PC-3 (cell line): ENCODE data around the gene MTMR6. TPM values are rescaled to one million over a fixed set of nuclear protein-coding genes. Genes with fewer than 3 reads are reported as not detected.

Experiments
- ATAC-seq: fragments of 200-7000 bp; cut with Tn5 transposase; 2 replicates; pipeline ENCODE4 v1.9.1; 2020; ENCODE audit warnings: mild to moderate bottlenecking, moderate library complexity
- BruUV-seq: library from RNA; stranded (reverse); fragments of 400-500 nt; replicated peaks from 2 replicates; lab custom pipeline; 2021; lab: Mats Ljungman, UMichigan
- CTCF ChIA-PET: fragments of 300-600 bp; sonication (Branson Sonifier 250); formaldehyde crosslinking; loops from one replicate; lab custom pipeline; 2022; ENCODE audit warnings: antibody characterized with exemption; lab: Charles Lee
- POLR2A ChIA-PET: fragments of 300-600 bp; sonication (Branson Sonifier 250); formaldehyde crosslinking; loops from one replicate; lab custom pipeline; 2022; ENCODE audit warnings: antibody characterized with exemption; ENCODE audit not compliant: unreplicated experiment; lab: Charles Lee
- DNase-seq: peaks from one replicate; pipeline ENCODE4 v3.0.0-alpha.2; 2015
- H2AFZ ChIP-seq: fragments of 300-600 bp; sonication (generic); 2 replicates; pipeline ENCODE4 v1.6.0; 2016; ENCODE audit warnings: antibody characterized with exemption, low read length
- H3F3A ChIP-seq: fragments of 300-600 bp; sonication (generic); one replicate; pipeline ENCODE4 v1.6.0; 2017; ENCODE audit warnings: antibody characterized with exemption, low read length, control low read depth, mild to moderate bottlenecking; ENCODE audit not compliant: unreplicated experiment
- H3K27ac ChIP-seq: fragments of 300-600 bp; sonication (generic); 2 replicates; pipeline ENCODE4 v1.5.1; 2016; ENCODE audit warnings: mild to moderate bottlenecking, low read length
- H3K27me3 ChIP-seq: fragments of 300-600 bp; sonication (generic); 2 replicates; pipeline ENCODE4 v1.6.1; 2016; ENCODE audit warnings: low read length, mixed read lengths
- H3K36me3 ChIP-seq: fragments of 300-600 bp; sonication (generic); 2 replicates; pipeline ENCODE4 v1.6.1; 2016; ENCODE audit warnings: low read depth, mixed run types, low read length, mixed read lengths
- H3K4me1 ChIP-seq: fragments of 300-600 bp; sonication (generic); 2 replicates; pipeline ENCODE4 v1.5.1; 2016; ENCODE audit warnings: low read length; ENCODE audit not compliant: insufficient read depth
- H3K4me2 ChIP-seq: fragments of 300-600 bp; sonication (generic); 2 replicates; pipeline ENCODE4 v1.6.0; 2016; ENCODE audit warnings: low read length
- H3K4me3 ChIP-seq: fragments of 300-600 bp; sonication (generic); 2 replicates; pipeline ENCODE4 v1.5.1; 2016; ENCODE audit warnings: mild to moderate bottlenecking, low read length, mixed read lengths
- H3K79me2 ChIP-seq: fragments of 300-600 bp; sonication (generic); 2 replicates; pipeline ENCODE4 v1.6.1; 2017; ENCODE audit warnings: low read length, mixed read lengths
- H3K9ac ChIP-seq: fragments of 300-600 bp; sonication (generic); 2 replicates; pipeline ENCODE4 v1.6.0; 2016; ENCODE audit warnings: mild to moderate bottlenecking, low read length
- H3K9me2 ChIP-seq: fragments of 300-600 bp; sonication (generic); replicated peaks from 2 replicates; pipeline ENCODE4 v1.6.1; 2016; ENCODE audit warnings: mixed run types, low read length, mixed read lengths
- H3K9me3 ChIP-seq: fragments of 300-600 bp; sonication (generic); 2 replicates; pipeline ENCODE4 v1.6.1; 2016; ENCODE audit warnings: low read length, mixed read lengths
- H4K20me1 ChIP-seq: fragments of 300-600 bp; sonication (generic); 2 replicates; pipeline ENCODE4 v1.6.1; 2016; ENCODE audit warnings: low read length, mixed read lengths
- CTCF ChIP-seq: fragments of 300-600 bp; sonication (generic); conservative IDR thresholded peaks from 2 replicates; pipeline ENCODE4 v1.5.1; 2017; ENCODE audit warnings: antibody characterized with exemption, low read depth, mild to moderate bottlenecking, low read length
- EZH2 ChIP-seq: fragments of 300-600 bp; sonication (generic); IDR thresholded peaks from one replicate; pipeline ENCODE4 v1.6.1; 2017; ENCODE audit warnings: antibody characterized with exemption, mild to moderate bottlenecking, low read length; ENCODE audit not compliant: unreplicated experiment
- EZH2phosphoT487 ChIP-seq: fragments of 300-600 bp; sonication (generic); IDR thresholded peaks from 2 replicates; pipeline ENCODE4 v1.6.1; 2018; ENCODE audit warnings: mild to moderate bottlenecking, antibody characterized with exemption, low read length, borderline replicate concordance
- intact Hi-C: fragments of 100-400 bp; cut with micrococcal nuclease; formaldehyde crosslinking; loops from 2 replicates; pipeline ENCODE4 v1.9.0; 2023
- total RNA-seq: library from RNA; depleted of rRNA; stranded (reverse); fragments of >200 nt; gene quantifications from 2 replicates; pipeline ENCODE4 v1.2.3, GENCODE V29; 2014

MTMR6 gene
- total RNA-seq, 1 experiment from 2014 or later: 10.5 TPM

- intact Hi-C loops: no loop called here
Observed at GRCh38 chr13:25214491-25215252, 72.6 kb downstream of the MTMR6 start.

GRCh38 chr13:25213715-25214114 lies 73.6 kb downstream of the MTMR6 start:
- H2AFZ ChIP-seq: no peak overlapping the region
- BruUV-seq: no TSS peak
- no peaks in the 10 kb centered on the region for H3K9me3 ChIP-seq
- peak; percentile 56 for DNase-seq
- H3K36me3 ChIP-seq: no peaks in the 10 kb centered on the region
- H3K79me2 ChIP-seq: no peaks in the 10 kb centered on the region
- H3K27me3 ChIP-seq: peaks cover 8% of the 10 kb centered on the region; the same call in 1 of the 2 replicates
- TF ChIP-seq CTCF (no peak), EZH2phosphoT487 (no peak), EZH2 (no peak)
- no peak overlapping the region for H3K9ac ChIP-seq
- ChIA-PET CTCF (interaction anchor here (0.7 kb wide), 1 partner anchor 120 kb away, joined by 4 read pairs; no protein-coding TSS in a partner anchor), POLR2A (no interaction called here)
- no peak overlapping the region for H3K4me3 ChIP-seq
- H3K4me1 ChIP-seq: peaks cover 17% of the 10 kb centered on the region
- H3F3A ChIP-seq: no peaks in the 10 kb centered on the region
- no peak overlapping the region for H3K27ac ChIP-seq
- no peak overlapping the region for H3K4me2 ChIP-seq
- intact Hi-C loops: no loop called here
- no peaks in the 10 kb centered on the region for H3K9me2 ChIP-seq
- H4K20me1 ChIP-seq: no peaks in the 10 kb centered on the region
- ATAC-seq: no peak

More at GRCh38 chr13:25214491-25215252, 72.6 kb downstream of the MTMR6 start:
- H3K4me3 ChIP-seq: peak overlapping the region; percentile 4; the same call in 1 of the 2 replicates
- no peaks in the 10 kb centered on the region for H3K36me3 ChIP-seq
- peak overlapping the region; percentile 58 for H3K27ac ChIP-seq
- CTCF ChIA-PET: no interaction called here
- H2AFZ ChIP-seq: no peak overlapping the region
- peak overlapping the region; percentile 43 for H3K4me2 ChIP-seq
- H3K4me1 ChIP-seq: peaks cover 17% of the 10 kb centered on the region
- ATAC-seq (peak; percentile 88), DNase-seq (peak; percentile 61)
- H3K9me3 ChIP-seq: no peaks in the 10 kb centered on the region
- H3F3A ChIP-seq: no peaks in the 10 kb centered on the region
- POLR2A ChIA-PET: no interaction called here
- BruUV-seq: no TSS peak
- H3K9me2 ChIP-seq: no peaks in the 10 kb centered on the region
- peaks cover 8% of the 10 kb centered on the region; the same call in 1 of the 2 replicates for H3K27me3 ChIP-seq
- TF ChIP-seq CTCF (peak; percentile 40; the same call in 1 of the 2 replicates), EZH2phosphoT487 (no peak), EZH2 (no peak)
- no peaks in the 10 kb centered on the region for H3K79me2 ChIP-seq
- H4K20me1 ChIP-seq: no peaks in the 10 kb centered on the region
- H3K9ac ChIP-seq: no peak overlapping the region
